Prostate gland (tissue), 2 donors: Measurements from ENCODE around the gene KRTAP9-6. TPM values are rescaled to one million over a fixed set of nuclear protein-coding genes. Genes with fewer than 3 reads are reported as not detected.

Source experiments
- DNase-seq: peaks from one replicate; pipeline ENCODE4 v3.0.0-alpha.2; 2019; ENCODE audit warnings: low spot score
- H3K27ac ChIP-seq, 2 donors: fragments of 200-600 bp; sonication (generic); 2 replicates each; pipeline ENCODE4 v1.5.1; 2017 to 2019
- H3K27me3 ChIP-seq: fragments of 200-600 bp; sonication (generic); replicated peaks from 2 replicates; pipeline ENCODE4 v1.5.1; 2019; ENCODE audit not compliant: insufficient read depth
- H3K36me3 ChIP-seq, 2 donors: fragments of 200-600 bp; sonication (generic); 1 replicate in 1 of 2; 2 replicates in 1 of 2; pipeline versions ENCODE4 v1.5.1 to v1.8.1; 2017 to 2019
- H3K4me1 ChIP-seq: fragments of 200-600 bp; sonication (generic); replicated peaks from 2 replicates; pipeline ENCODE4 v1.5.1; 2019
- H3K4me3 ChIP-seq, 2 donors: fragments of 200-600 bp; sonication (generic); 2 replicates each; pipeline ENCODE4 v1.5.1; 2017 to 2019
- H3K9me3 ChIP-seq: fragments of 200-600 bp; sonication (generic); 2 replicates; pipeline ENCODE4 v1.5.1; 2017
- CTCF ChIP-seq, 4 experiments: fragments of 200-600 bp in 2 of 4; fragments of 450-650 bp in 2 of 4; sonication (generic) in 2 of 4; IDR thresholded peaks; 1 replicate in 3 of 4; 2 replicates in 1 of 4; pipeline ENCODE4 v1.5.1; 2016 to 2019; ENCODE audit warnings: antibody characterized with exemption in 4 of 4, mild to moderate bottlenecking in 2 of 4, moderate library complexity in 2 of 4
- POLR2A ChIP-seq: fragments of 450-650 bp; IDR thresholded peaks from one replicate; pipeline ENCODE4 v1.6.1; 2016; ENCODE audit warnings: antibody characterized with exemption, mild to moderate bottlenecking
- POLR2AphosphoS5 ChIP-seq: sonication (generic); formaldehyde crosslinking; IDR thresholded peaks from one replicate; pipeline ENCODE4 v1.6.1; 2017; ENCODE audit warnings: antibody characterized with exemption
- WGBS: methylation state at CpG from one replicate; pipeline ENCODE4 v1.1.5; 2018; 5-methylcytosine and 5-hydroxymethylcytosine counted together
- intact Hi-C: fragments of 100-400 bp; cut with DNase I; formaldehyde crosslinking; loops from one replicate; pipeline ENCODE4 v1.14.2; 2022
- total RNA-seq, 2 donors: library from RNA; depleted of rRNA; stranded (reverse); fragments of >200 nt; gene quantifications; one replicate each; pipeline ENCODE4 v1.1.0, GENCODE V29; 2016

KRTAP9-6 gene
- total RNA-seq, 2 donors from 2014 or later: not detected

- Histone ChIP-seq H3K4me1 (no peaks in the 10 kb centered on the region), H3K36me3 (no peaks in the 10 kb centered on the region), H3K4me3 (no peak overlapping the region), H3K27me3 (no peaks in the 10 kb centered on the region), H3K9me3 (no peaks in the 10 kb centered on the region), H3K27ac (no peak overlapping the region)
- DNase-seq: no peak
- TF ChIP-seq CTCF (IDR thresholded peaks at IDR 0.05) (no peak), POLR2AphosphoS5 (no peak), POLR2A (no peak)
- WGBS: 83% methylated on average over 12 of the region's 12 CpGs
- intact Hi-C loops: no loop called here
Measured at GRCh38 chr17:41304091-41304490, 38.9 kb downstream of the KRTAP9-6 start.

- H3K36me3 ChIP-seq: no peaks in the 10 kb centered on the region
- DNase-seq: no peak
- H3K4me3 ChIP-seq: no peak overlapping the region
- no peak overlapping the region for H3K27ac ChIP-seq
- TF ChIP-seq POLR2AphosphoS5 (no peak), POLR2A (no peak), CTCF (IDR thresholded peaks at IDR 0.05) (no peak)
- H3K27me3 ChIP-seq: no peaks in the 10 kb centered on the region
- no peaks in the 10 kb centered on the region for H3K9me3 ChIP-seq
- intact Hi-C loops: no loop called here
- H3K4me1 ChIP-seq: no peaks in the 10 kb centered on the region
- 73% methylated on average over 9 of the region's 9 CpGs for WGBS
Measured at GRCh38 chr17:41307647-41308046, 42.5 kb downstream of the KRTAP9-6 start.

- Histone ChIP-seq H3K4me3 (no peak overlapping the region), H3K27me3 (no peaks in the 10 kb centered on the region), H3K27ac (no peak overlapping the region), H3K36me3 (no peaks in the 10 kb centered on the region), H3K9me3 (no peaks in the 10 kb centered on the region), H3K4me1 (no peaks in the 10 kb centered on the region)
- DNase-seq: peak; percentile 44
- TF ChIP-seq POLR2AphosphoS5 (peak; percentile 31), POLR2A (no peak), CTCF (IDR thresholded peaks at IDR 0.05) (no peak)
- intact Hi-C loops: no loop called here
- 26% methylated on average over 8 of the region's 10 CpGs for WGBS
Measured at GRCh38 chr17:41308251-41308917, 43.2 kb downstream of the KRTAP9-6 start.

GRCh38 chr17:41308918-41309359 lies 43.8 kb downstream of the KRTAP9-6 start, which contains the start of gene KRTAP16-1:
KRTAP16-1 (minus strand) TSS chr17:41309309; CDS start chr17:41309253, 56 bp downstream.
- Histone ChIP-seq H3K36me3 (no peaks in the 10 kb centered on the region), H3K4me3 (no peak within 1 kb of the TSS), H3K4me1 (no peaks in the 10 kb centered on the region), H3K27ac (no peak within 1 kb of the TSS), H3K27me3 (no peaks in the 10 kb centered on the region), H3K9me3 (no peaks in the 10 kb centered on the region)
- 69% methylated on average over 7 of the region's 7 CpGs for WGBS
- intact Hi-C loops: no loop called here
- no peak for TF ChIP-seq CTCF (IDR thresholded peaks at IDR 0.05)
- TF ChIP-seq POLR2AphosphoS5: no peak
- no peak for TF ChIP-seq POLR2A
- DNase-seq: no peak

GRCh38 chr17:41311111-41311510 lies 45.9 kb downstream of the KRTAP9-6 start:
- no peaks in the 10 kb centered on the region for H3K27me3 ChIP-seq
- no peaks in the 10 kb centered on the region for H3K36me3 ChIP-seq
- DNase-seq: no peak
- no peak overlapping the region for H3K4me3 ChIP-seq
- no peak for TF ChIP-seq CTCF (IDR thresholded peaks at IDR 0.05)
- TF ChIP-seq POLR2AphosphoS5: no peak
- no peak for TF ChIP-seq POLR2A
- no peaks in the 10 kb centered on the region for H3K4me1 ChIP-seq
- no peak overlapping the region for H3K27ac ChIP-seq
- intact Hi-C loops: no loop called here
- H3K9me3 ChIP-seq: no peaks in the 10 kb centered on the region
- 95% methylated on average over 1 of the region's 1 CpG for WGBS
